Purkinje cell (primary cell): ENCODE measurements around the gene FZD7. TPM values are rescaled to one million over a fixed set of nuclear protein-coding genes. Genes with fewer than 3 reads are reported as not detected.

ENCODE experiments used
- polyA plus RNA-seq: library from polyadenylated mRNA; unstranded; fragments of >200 nt; fragmentation: Nextera tagmentation; gene quantifications from 2 replicates; pipeline ENCODE4 v1.2.1, GENCODE V29; 2014

Gene FZD7
- polyA plus RNA-seq, result 3.3 and 6.0 TPM in 2 replicates

GRCh38 chr2:202033317-202034248 lies at the start of gene FZD7:
Gene FZD7, plus strand, starts transcription at chr2:202033855. Its CDS starts 793 bp downstream, at chr2:202034648.

GRCh38 chr2:202072737-202073401 lies 39.2 kb downstream of the FZD7 start, which contains the start of gene KIAA2012:
Gene KIAA2012, plus strand, starts transcription at chr2:202073255. Its CDS starts 373 bp downstream, at chr2:202073628.

Other genes starting within 250 kb of the FZD7 start
- not detected in 2 replicates for gene CDK15, start 227.3 kb upstream of the FZD7 start, polyA plus RNA-seq
- gene KIAA2012, start 39.4 kb downstream of the FZD7 start, polyA plus RNA-seq, result 0.13 and 0.90 TPM in 2 replicates
- gene SUMO1, start 204.7 kb downstream of the FZD7 start, polyA plus RNA-seq, result 475 and 567 TPM in 2 replicates
- 66.1 and 90.0 TPM in 2 replicates for gene NOP58, start 231.9 kb downstream of the FZD7 start, polyA plus RNA-seq